ENCODE data around the gene SLC9A9. TPM values are rescaled to one million over a fixed set of nuclear protein-coding genes. Genes with fewer than 3 reads are reported as not detected.

SLC9A9 gene
- total and polyA plus RNA-seq, 4 donors = 3.3 to 15.0 (median 6.1) TPM

GRCh38 chr3:143603774-143604173, 244.5 kb downstream of the SLC9A9 start:
- Histone ChIP-seq H3K9me3 (ENCODE audit: control insufficient read depth in 4 of 4, low read length in 3 of 4) (no peaks in the 10 kb centered on the region), H3K27me3 (ENCODE audit: control insufficient read depth in 4 of 4, insufficient read depth in 4 of 4, low read length in 3 of 4) (no peaks in the 10 kb centered on the region), H3K27ac (ENCODE audit: low read depth in 1 of 2, low read length in 2 of 2) (no peak overlapping the region), H3K36me3 (ENCODE audit: control insufficient read depth in 4 of 4, insufficient read depth in 3 of 4, low read depth in 1 of 4, low read length in 3 of 4) (no peaks in the 10 kb centered on the region), H3K9ac (ENCODE audit: low read depth in 1 of 2, low read length in 2 of 2) (no peak overlapping the region), H3K4me1 (ENCODE audit: control insufficient read depth in 4 of 4, insufficient read depth in 4 of 4, low read length in 3 of 4) (no peaks in the 10 kb centered on the region), H3K4me3 (ENCODE audit: low read depth in 1 of 3, low read length in 3 of 3) (no peak overlapping the region)
- DNase-seq (ENCODE audit: low spot score) = no peak
- TF ChIP-seq YY1 (IDR thresholded peaks at IDR 0.05) = no peak
- no peak for TF ChIP-seq RXRA (IDR thresholded peaks at IDR 0.05)
- no peak for TF ChIP-seq HNF4A (conservative IDR thresholded peaks at IDR 0.05)
- TF ChIP-seq CTCF (IDR thresholded peaks at IDR 0.05; ENCODE audit: low read depth, low read length, missing input control) = no peak
- no peak for TF ChIP-seq SP1 (IDR thresholded peaks at IDR 0.05)
- TF ChIP-seq REST (IDR thresholded peaks at IDR 0.05) = no peak
- no peak for TF ChIP-seq HNF4G (IDR thresholded peaks at IDR 0.05)
- no peak for TF ChIP-seq FOXA1 (IDR thresholded peaks at IDR 0.05)
- no peak for TF ChIP-seq ATF3 (IDR thresholded peaks at IDR 0.05)
- 92% methylated on average over 5 of the region's 5 CpGs for WGBS

- H3K27me3 ChIP-seq (ENCODE audit: control insufficient read depth in 4 of 4, insufficient read depth in 4 of 4, low read length in 3 of 4) = no peaks in the 10 kb centered on the region
- no peak overlapping the region for H3K27ac ChIP-seq (ENCODE audit: low read depth in 1 of 2, low read length in 2 of 2)
- no peaks in the 10 kb centered on the region for H3K9me3 ChIP-seq (ENCODE audit: control insufficient read depth in 4 of 4, low read length in 3 of 4)
- H3K36me3 ChIP-seq (ENCODE audit: control insufficient read depth in 4 of 4, insufficient read depth in 3 of 4, low read depth in 1 of 4, low read length in 3 of 4) = no peaks in the 10 kb centered on the region
- 78% methylated on average over 6 of the region's 6 CpGs for WGBS
- H3K4me1 ChIP-seq (ENCODE audit: control insufficient read depth in 4 of 4, insufficient read depth in 4 of 4, low read length in 3 of 4) = no peaks in the 10 kb centered on the region
- no peak overlapping the region for H3K9ac ChIP-seq (ENCODE audit: low read depth in 1 of 2, low read length in 2 of 2)
- TF ChIP-seq ATF3 (IDR thresholded peaks at IDR 0.05) (no peak), HNF4A (conservative IDR thresholded peaks at IDR 0.05) (no peak), REST (IDR thresholded peaks at IDR 0.05) (no peak), EGR1 (IDR thresholded peaks at IDR 0.05; ENCODE audit: low read depth in 2 of 2) (no peak), YY1 (IDR thresholded peaks at IDR 0.05) (no peak), RXRA (IDR thresholded peaks at IDR 0.05) (no peak), ZBTB33 (IDR thresholded peaks at IDR 0.05) (no peak), TAF1 (conservative IDR thresholded peaks at IDR 0.05) (no peak), MAX (IDR thresholded peaks at IDR 0.05) (no peak), NR2F2 (IDR thresholded peaks at IDR 0.05) (no peak), SP1 (IDR thresholded peaks at IDR 0.05) (no peak)
- no peak for DNase-seq (ENCODE audit: low spot score)
- H3K4me3 ChIP-seq (ENCODE audit: low read depth in 1 of 3, low read length in 3 of 3) = no peak overlapping the region
These were observed 246.4 kb downstream of the SLC9A9 start for GRCh38 chr3:143601723-143602484.
